GM12864 (cell line): ENCODE data around the gene INHBB.

ENCODE experiments used
- DNase-seq: peaks from one replicate; pipeline ENCODE4 v3.0.0-alpha.2; 2011; ENCODE audit warnings: low read depth
- H3K4me3 ChIP-seq: 2 replicates; pipeline ENCODE4 v1.5.1; 2011; ENCODE audit warnings: mild to moderate bottlenecking, low read depth, low read length, control low read depth
- CTCF ChIP-seq: IDR thresholded peaks from 2 replicates; pipeline ENCODE4 v1.5.1; 2011; ENCODE audit warnings: low read depth, mild to moderate bottlenecking, moderate library complexity, low read length, control low read depth, inconsistent platforms; ENCODE audit errors: missing control alignments

INHBB gene

DNA sequence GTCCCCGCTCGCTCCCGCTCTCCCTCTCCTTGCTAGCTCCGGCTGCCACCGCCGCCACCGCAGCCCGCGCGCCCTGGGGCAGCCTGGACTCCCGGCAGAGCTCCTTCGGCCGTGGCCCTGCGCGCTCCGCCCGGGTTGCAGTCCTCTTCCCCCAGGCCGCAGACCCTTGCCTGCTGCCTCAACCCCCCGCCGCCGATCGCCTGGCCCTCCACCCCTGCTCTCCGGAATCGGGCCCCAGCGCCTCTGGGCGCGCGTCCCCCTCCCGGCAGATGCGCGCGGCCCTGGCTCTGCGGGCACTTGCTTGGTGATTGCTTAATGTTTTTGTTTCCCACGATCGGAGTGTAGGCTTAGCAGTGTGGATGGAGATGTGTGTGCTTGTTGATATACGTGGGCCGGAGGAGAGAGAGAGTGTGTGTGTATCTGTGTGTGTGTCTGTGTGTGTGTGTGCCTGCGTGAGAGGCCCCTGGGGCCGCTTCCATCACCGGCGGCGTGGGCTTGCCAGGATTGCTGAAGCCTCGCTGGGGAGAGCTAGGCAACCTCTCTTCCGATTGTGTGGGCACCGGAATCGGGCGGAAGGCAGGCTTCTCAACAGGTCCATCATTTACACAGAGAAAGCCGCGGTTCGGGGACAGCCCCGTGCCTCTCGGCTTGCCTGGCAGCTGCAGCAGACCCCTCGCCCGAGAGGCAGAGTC is 877 bp downstream of the INHBB start:
- TF ChIP-seq CTCF = no peak
- no peak for DNase-seq
- H3K4me3 ChIP-seq = no peak overlapping the region

GRCh38 chr2:120347396-120348060 is 1.6 kb downstream of the INHBB start:
- no peak overlapping the region for H3K4me3 ChIP-seq
- TF ChIP-seq CTCF = no peak
- no peak for DNase-seq

DNA sequence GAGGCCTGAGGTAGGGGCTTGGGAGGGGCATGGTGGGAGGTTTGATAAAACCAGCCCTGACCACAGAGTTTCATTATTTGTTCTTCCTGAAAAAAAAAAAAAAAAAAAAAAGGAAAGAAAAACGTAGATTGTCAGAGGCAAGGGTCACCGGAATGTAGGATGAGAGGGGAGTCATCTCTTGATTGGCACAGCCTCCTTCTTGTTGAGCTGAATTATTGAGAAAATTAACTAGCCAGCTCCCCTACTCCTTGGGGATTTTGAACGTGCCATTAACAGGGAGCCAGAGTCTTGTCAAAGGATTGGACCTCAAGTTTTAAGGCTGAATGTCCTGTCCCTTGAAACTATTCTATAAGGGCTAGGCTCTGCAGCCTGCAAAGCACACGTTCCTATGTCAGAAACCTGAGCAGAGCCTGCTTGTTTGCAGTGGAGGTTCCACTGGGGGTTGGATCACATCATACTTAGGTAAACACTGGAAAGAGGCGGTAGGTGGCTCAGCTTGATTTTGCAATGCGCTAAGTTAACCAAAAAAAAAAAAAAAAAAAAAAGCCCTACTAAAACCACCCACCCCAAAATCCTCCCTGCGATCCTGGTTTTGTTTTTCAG is 2.3 kb downstream of the INHBB start:
- no peak for TF ChIP-seq CTCF
- H3K4me3 ChIP-seq = no peak overlapping the region
- no peak for DNase-seq

- no peak for TF ChIP-seq CTCF
- no peak overlapping the region for H3K4me3 ChIP-seq
Observed at GRCh38 chr2:120348737-120349439, 3.0 kb downstream of the INHBB start.

GRCh38 chr2:120349440-120349921 is 3.5 kb downstream of the INHBB start:
- no peak for DNase-seq
- no peak overlapping the region for H3K4me3 ChIP-seq
- no peak for TF ChIP-seq CTCF

More at GRCh38 chr2:120348737-120349439, 3.0 kb downstream of the INHBB start:
- no peak for DNase-seq

- TF ChIP-seq CTCF = no peak
- DNase-seq = no peak
- H3K4me3 ChIP-seq = no peak overlapping the region
Observed at GRCh38 chr2:120350080-120350479, 4.1 kb downstream of the INHBB start.
